ENCODE measurements around the gene CDKAL1. TPM values are rescaled to one million over a fixed set of nuclear protein-coding genes. Genes with fewer than 3 reads are reported as not detected.
A peak's percentile ranks its signal among the peaks of the same experiment; 100 is the strongest.

CDKAL1 gene
- total RNA-seq, 1 experiment from 2014 or later = 13.8 TPM

DNA sequence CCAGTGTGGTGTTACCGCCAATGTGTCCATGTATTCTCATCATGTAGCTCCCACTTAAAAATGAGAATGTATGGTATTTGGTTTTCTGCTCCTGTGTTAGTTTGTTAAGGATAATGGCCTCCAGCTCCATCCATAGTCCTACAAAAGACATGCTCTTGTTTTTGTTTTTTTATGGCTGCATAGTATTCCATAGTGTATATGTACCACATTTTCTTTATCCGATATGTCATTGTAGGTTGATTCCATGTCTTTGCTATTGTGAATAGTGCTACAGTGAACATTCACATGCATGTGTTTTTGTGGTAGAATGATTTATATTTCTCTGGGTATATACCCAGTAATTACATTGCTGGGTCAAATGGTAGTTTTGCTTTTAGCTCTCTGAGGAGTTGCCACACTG is 207.2 kb downstream of the CDKAL1 start:
- H3K4me1 ChIP-seq (ENCODE audit: insufficient read depth, low read length) = peaks cover 7% of the 10 kb centered on the region; the same call in 1 of the 2 replicates
- intact Hi-C loops (cut with micrococcal nuclease) = no loop called here
- H3K36me3 ChIP-seq (ENCODE audit: low read depth, low read length) = no peaks in the 10 kb centered on the region
- ATAC-seq (no peak), DNase-seq (no peak)
- no peak overlapping the region for H3K27ac ChIP-seq (ENCODE audit: low read length)
- no peaks in the 10 kb centered on the region for H3K27me3 ChIP-seq (ENCODE audit: low read length)
- no peak overlapping the region for H3K4me3 ChIP-seq (ENCODE audit: low read length)
- H3F3A ChIP-seq (ENCODE audit: low read length, unreplicated experiment) = no peaks in the 10 kb centered on the region
- CTCF ChIA-PET = no interaction called here
- no peak overlapping the region for H3K9ac ChIP-seq (ENCODE audit: low read length)
- TF ChIP-seq, protein P1, sequence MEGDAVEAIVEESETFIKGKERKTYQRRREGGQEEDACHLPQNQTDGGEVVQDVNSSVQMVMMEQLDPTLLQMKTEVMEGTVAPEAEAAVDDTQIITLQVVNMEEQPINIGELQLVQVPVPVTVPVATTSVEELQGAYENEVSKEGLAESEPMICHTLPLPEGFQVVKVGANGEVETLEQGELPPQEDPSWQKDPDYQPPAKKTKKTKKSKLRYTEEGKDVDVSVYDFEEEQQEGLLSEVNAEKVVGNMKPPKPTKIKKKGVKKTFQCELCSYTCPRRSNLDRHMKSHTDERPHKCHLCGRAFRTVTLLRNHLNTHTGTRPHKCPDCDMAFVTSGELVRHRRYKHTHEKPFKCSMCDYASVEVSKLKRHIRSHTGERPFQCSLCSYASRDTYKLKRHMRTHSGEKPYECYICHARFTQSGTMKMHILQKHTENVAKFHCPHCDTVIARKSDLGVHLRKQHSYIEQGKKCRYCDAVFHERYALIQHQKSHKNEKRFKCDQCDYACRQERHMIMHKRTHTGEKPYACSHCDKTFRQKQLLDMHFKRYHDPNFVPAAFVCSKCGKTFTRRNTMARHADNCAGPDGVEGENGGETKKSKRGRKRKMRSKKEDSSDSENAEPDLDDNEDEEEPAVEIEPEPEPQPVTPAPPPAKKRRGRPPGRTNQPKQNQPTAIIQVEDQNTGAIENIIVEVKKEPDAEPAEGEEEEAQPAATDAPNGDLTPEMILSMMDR (conservative IDR thresholded peaks at IDR 0.05; ENCODE audit: low read depth, low read length) = no peak
- no peak for TF ChIP-seq EZH2phosphoT487 (IDR thresholded peaks at IDR 0.05; ENCODE audit: borderline replicate concordance, low read length)
- no peak for TF ChIP-seq EZH2 (IDR thresholded peaks at IDR 0.05; ENCODE audit: low read length, unreplicated experiment)
- no peaks in the 10 kb centered on the region for H3K9me3 ChIP-seq (ENCODE audit: low read length)
- H2AFZ ChIP-seq (ENCODE audit: low read length) = no peak overlapping the region
- no peaks in the 10 kb centered on the region for H3K9me2 ChIP-seq (replicated peaks; ENCODE audit: low read length)
- H3K4me2 ChIP-seq (ENCODE audit: low read length) = no peak overlapping the region
- POLR2A ChIA-PET (ENCODE audit: unreplicated experiment) = interaction anchor here (0.6 kb wide), 1 partner anchor 17 kb away, joined by 5 read pairs; no protein-coding TSS in a partner anchor
- no peaks in the 10 kb centered on the region for H4K20me1 ChIP-seq (ENCODE audit: low read length)
- BruUV-seq (replicated peaks) = no TSS peak
- no peaks in the 10 kb centered on the region for H3K79me2 ChIP-seq (ENCODE audit: low read length)

GRCh38 chr6:20744911-20745557 is 210.8 kb downstream of the CDKAL1 start:
- Histone ChIP-seq H3K9me3 (ENCODE audit: low read length) (no peaks in the 10 kb centered on the region), H3K79me2 (ENCODE audit: low read length) (no peaks in the 10 kb centered on the region), H3K4me2 (ENCODE audit: low read length) (no peak overlapping the region), H2AFZ (ENCODE audit: low read length) (no peak overlapping the region), H3K27me3 (ENCODE audit: low read length) (no peaks in the 10 kb centered on the region), H3K4me3 (ENCODE audit: low read length) (no peak overlapping the region), H3K9ac (ENCODE audit: low read length) (no peak overlapping the region), H3K36me3 (ENCODE audit: low read depth, low read length) (no peaks in the 10 kb centered on the region), H3K9me2 (replicated peaks; ENCODE audit: low read length) (no peaks in the 10 kb centered on the region), H3F3A (ENCODE audit: low read length, unreplicated experiment) (no peaks in the 10 kb centered on the region), H4K20me1 (ENCODE audit: low read length) (no peaks in the 10 kb centered on the region), H3K4me1 (ENCODE audit: insufficient read depth, low read length) (peaks cover 7% of the 10 kb centered on the region; the same call in 1 of the 2 replicates), H3K27ac (ENCODE audit: low read length) (no peak overlapping the region)
- intact Hi-C loops (cut with micrococcal nuclease) = no loop called here
- no TSS peak for BruUV-seq (replicated peaks)
- ATAC-seq (no peak), DNase-seq (no peak)
- ChIA-PET CTCF (no interaction called here), POLR2A (ENCODE audit: unreplicated experiment) (no interaction called here)
- TF ChIP-seq, protein P1 (conservative IDR thresholded peaks at IDR 0.05; ENCODE audit: low read depth, low read length) = no peak
- TF ChIP-seq EZH2 (IDR thresholded peaks at IDR 0.05; ENCODE audit: low read length, unreplicated experiment) = no peak

GRCh38 chr6:20746024-20746423 is 211.8 kb downstream of the CDKAL1 start:
- H3K79me2 ChIP-seq (ENCODE audit: low read length) = no peaks in the 10 kb centered on the region
- no peak overlapping the region for H3K4me2 ChIP-seq (ENCODE audit: low read length)
- H3K27ac ChIP-seq (ENCODE audit: low read length) = no peak overlapping the region
- ChIA-PET POLR2A (ENCODE audit: unreplicated experiment) (no interaction called here), CTCF (no interaction called here)
- H4K20me1 ChIP-seq (ENCODE audit: low read length) = no peaks in the 10 kb centered on the region
- peak; percentile 37 for DNase-seq
- no peak overlapping the region for H2AFZ ChIP-seq (ENCODE audit: low read length)
- no peaks in the 10 kb centered on the region for H3K9me3 ChIP-seq (ENCODE audit: low read length)
- intact Hi-C loops (cut with micrococcal nuclease) = no loop called here
- H3K36me3 ChIP-seq (ENCODE audit: low read depth, low read length) = no peaks in the 10 kb centered on the region
- BruUV-seq (replicated peaks) = no TSS peak
- no peaks in the 10 kb centered on the region for H3K27me3 ChIP-seq (ENCODE audit: low read length)
- ATAC-seq = peak; percentile 86
- no peak for TF ChIP-seq EZH2 (IDR thresholded peaks at IDR 0.05; ENCODE audit: low read length, unreplicated experiment)
- no peak overlapping the region for H3K4me3 ChIP-seq (ENCODE audit: low read length)
- H3K4me1 ChIP-seq (ENCODE audit: insufficient read depth, low read length) = peaks cover 7% of the 10 kb centered on the region; the same call in 1 of the 2 replicates
- no peaks in the 10 kb centered on the region for H3F3A ChIP-seq (ENCODE audit: low read length, unreplicated experiment)
- H3K9ac ChIP-seq (ENCODE audit: low read length) = no peak overlapping the region
- H3K9me2 ChIP-seq (replicated peaks; ENCODE audit: low read length) = no peaks in the 10 kb centered on the region
